GM21786 (cell line): ENCODE data around the gene LIMS4.
A peak's percentile ranks its signal among the peaks of the same experiment; 100 is the strongest.
"Not testable (repeated sequence)": the region's sequence is repeated elsewhere in the genome, so short reads cannot be mapped to it uniquely, and the experiment has no call there.

Source experiments
- ATAC-seq: cut with Tn5 transposase; IDR thresholded peaks from one replicate; pipeline ENCODE4 v1.9.1; 2021; ENCODE audit not compliant: unreplicated experiment

The LIMS4 gene, protein sequence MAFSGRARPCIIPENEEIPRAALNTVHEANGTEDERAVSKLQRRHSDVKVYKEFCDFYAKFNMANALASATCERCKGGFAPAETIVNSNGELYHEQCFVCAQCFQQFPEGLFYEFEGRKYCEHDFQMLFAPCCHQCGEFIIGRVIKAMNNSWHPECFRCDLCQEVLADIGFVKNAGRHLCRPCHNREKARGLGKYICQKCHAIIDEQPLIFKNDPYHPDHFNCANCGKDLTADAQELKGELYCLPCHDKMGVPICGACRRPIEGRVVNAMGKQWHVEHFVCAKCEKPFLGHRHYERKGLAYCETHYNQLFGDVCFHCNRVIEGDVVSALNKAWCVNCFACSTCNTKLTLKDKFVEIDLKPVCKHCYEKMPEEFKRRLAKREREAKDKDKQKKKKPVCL

DNA sequence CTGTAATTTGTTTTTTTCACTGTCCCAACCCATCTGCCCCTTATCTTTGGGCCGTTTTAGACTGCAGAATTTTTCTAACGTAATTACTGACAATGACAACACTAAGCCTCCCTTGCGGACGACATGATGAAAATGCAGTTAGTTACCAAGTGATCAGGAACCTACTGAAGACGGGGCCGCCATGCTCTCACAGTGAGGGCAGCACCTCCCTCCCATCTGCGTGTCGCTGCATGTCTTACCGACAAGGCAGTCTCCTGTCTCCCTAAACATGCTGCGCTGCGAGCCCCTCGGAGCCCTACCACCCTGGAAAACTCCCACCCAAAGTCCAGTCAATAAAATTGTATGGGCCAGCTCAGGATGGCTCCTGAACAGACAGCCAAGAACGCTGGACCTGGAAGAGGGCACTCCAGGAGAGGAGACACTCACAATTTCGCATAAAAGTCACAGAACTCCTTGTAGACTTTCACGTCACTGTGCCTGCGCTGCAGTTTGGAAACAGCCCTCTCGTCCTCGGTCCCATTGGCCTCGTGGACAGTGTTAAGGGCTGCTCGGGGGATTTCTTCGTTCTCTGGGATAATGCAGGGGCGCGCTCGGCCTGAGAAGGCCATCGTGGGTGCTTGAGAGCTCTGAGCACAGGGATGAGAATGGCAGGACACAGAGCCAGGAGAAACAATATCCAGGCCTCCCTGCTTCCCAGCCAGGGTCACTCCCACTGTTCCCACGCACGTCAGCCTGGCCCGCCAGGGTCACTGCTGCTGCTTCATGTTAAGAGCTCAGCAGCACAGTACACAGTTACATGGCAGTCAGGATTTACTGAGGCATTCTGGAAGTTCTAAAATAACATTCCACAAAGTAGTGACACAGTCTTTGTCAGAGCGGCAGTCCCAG lies at the start of gene LIMS4:
Gene LIMS4, minus strand, starts transcription at position 646 of the 888 bp plus-strand sequence. Its CDS starts 38 bp downstream, at position 608.
- not testable (repeated sequence) for ATAC-seq

DNA sequence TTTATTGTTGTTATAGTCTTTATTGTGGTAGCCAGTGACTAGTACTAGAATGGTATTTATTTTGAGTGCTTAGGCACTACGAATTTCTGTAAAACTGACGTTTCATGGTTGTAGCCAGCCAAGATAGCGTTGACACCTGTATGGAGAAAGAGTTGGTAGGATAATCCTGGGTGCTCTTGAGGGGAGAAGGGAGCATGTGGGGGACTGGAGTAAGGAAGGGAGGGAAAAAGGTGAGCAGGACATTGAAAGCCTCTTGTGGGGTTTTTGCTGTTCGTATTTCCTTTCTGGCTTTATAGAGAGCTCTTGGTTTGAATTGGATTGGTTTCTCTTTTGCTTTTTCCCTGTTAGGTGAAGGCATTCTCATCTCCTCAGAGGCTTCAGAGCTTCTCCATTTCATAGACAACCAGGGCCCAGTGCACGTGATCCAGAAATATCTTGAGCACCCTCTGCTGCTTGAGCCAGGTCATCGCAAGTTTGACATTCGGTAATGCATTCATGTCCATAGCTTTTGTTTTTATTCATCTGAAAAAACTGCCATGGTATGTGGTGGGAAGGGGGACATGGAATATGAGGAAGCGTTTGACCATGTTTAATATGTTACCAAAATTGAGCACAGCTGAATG lies 27.2 kb upstream of the LIMS4 start:
- peak; percentile 94 for ATAC-seq

DNA sequence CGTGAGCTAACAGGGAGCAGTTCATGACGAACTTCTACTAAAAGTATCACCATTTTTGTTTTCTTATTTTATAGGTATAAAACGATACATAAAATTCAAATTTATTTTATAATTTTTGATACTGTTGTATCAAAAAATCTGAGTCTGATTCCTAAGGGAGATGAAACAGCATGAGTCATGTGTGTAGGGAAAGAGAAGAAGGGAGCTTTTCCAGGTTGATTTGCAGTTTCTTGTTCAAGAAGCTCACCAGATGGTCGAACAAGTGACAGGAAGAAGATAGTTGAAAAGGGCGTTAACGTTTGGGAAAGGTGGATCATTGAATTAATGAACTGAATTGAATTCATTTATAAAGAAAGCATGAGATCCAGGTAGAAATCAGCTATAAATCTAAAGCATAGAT lies 23.4 kb upstream of the LIMS4 start:
- ATAC-seq: not testable (repeated sequence)

DNA sequence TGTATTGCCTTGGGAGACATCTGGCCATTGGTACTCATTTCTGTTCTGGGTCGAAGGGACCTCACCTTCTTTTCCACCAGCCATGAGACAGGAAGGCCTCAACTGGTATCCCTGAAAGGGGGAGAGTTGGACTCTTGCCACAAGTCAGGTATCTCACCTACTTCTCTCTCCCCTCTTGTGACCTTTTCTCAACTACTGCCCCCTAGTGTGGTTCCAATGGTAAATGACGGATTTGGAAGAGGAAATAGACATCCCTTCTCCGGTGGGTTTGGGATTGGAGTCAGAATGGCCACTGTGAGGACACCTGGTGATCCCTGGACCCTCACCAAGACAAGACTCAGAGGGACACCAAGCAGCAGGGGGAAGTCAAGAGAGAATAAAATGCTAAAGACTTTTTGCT lies 21.9 kb upstream of the LIMS4 start:
- ATAC-seq: not testable (repeated sequence)

DNA sequence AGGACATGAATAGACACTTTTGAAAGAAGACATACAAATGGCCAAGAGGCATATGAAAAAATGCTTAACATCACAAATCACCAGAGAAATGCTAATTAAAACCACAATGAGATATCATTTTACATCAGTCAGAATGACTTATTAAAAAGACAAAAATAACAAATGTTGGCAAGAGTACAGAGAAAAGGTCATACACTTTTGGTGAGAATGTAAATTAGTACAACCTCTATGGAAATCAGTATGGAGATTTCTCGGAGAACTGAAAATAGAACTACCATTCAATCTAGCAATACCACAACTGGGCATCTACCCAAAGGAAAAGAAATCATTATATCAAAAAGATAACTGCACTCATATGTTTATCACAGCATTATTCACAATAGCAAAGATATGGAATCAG lies 16.4 kb upstream of the LIMS4 start:
- not testable (repeated sequence) for ATAC-seq

DNA sequence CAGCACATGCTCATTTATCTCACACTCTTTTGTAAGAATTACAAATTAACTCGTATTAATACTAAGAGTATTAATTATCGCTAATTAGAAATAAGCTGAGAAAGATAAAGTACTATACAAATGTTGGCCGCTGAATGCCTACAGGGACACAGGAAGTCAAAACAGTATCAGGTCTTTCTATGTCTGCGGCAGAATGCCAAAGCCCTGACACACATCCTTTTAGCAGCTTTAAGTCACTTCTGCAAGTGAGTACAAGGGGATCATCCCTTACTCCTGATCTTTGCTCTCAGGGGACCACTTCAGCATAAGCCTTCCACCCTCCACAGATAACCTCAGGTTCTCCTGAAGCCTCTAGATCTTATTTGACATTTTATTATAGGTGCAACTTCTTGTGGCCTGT lies 10.1 kb upstream of the LIMS4 start:
- ATAC-seq: not testable (repeated sequence)

DNA sequence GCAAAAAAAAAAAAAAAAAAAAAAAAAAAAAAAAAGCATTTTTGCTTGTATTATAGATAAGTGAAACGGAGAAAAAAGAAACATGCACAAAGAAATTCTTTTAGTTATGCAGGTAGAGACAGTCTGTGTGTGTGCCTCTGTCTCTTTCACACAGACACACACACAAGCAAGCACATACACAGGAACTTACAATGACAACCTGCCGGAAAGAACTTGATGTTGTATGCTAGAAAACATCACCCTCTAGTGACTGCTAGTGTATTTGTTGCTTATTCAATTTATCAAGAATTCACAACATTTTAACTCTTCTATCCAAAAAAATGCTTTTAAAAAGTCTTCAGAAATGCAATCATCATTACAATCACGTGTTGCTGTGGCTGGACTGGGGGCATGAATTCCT lies 8.6 kb upstream of the LIMS4 start:
- not testable (repeated sequence) for ATAC-seq

DNA sequence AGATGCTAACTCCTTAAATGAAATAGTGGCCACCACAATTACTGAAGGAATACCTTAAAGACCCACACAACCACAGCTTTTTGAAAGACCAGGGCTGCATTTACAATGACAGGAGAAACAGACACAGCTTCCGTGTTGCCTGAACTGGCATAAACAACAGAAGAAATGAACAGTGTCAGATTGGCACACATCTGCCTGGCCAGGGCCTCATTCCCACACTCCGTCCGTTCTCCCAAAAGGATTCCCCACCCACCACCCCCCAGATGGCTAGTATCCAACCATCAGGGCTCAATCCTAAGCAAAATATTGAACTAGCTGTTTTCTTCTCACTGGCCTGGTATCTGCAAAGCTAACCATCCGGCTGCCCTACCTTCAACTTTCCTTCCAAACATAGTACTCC lies 7.5 kb upstream of the LIMS4 start:
- ATAC-seq: not testable (repeated sequence)

DNA sequence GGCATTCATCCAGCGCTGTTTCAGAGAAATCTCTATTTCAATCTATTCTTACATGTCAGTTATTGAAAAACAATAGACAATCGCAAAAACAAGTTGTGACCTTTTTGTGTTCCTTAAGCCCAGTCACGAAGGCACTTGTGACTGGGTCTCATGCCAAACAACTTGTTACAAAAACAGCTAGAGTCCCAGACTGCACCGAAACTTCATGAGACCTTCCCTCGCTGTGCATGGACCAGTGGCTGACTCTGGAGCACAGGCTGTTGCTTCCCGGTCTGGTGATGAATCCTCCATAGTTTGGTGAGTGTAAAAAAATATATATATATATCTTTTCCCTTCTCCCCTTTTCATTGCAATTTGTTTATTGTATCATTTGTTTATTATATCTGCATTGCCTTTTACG lies 4.8 kb upstream of the LIMS4 start:
- not testable (repeated sequence) for ATAC-seq

DNA sequence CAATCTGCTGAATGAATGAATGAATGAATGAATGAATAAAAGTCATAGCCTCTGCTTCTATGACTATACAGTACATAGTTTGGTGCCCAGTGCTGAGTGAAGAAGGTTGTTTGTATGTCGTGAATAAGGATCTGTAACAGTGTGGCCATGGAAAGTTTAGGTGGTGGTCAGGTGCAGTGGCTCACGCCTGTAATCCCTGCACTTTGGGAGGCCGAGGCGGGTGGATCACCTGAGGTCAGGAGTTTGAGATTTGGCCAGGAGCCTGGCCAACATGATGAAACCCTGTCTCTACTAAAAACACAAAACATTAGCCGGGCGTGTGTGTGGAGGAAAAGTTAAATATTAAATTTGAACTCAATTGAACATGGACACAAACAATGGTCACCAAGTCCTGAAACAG lies 4.3 kb upstream of the LIMS4 start:
- not testable (repeated sequence) for ATAC-seq

DNA sequence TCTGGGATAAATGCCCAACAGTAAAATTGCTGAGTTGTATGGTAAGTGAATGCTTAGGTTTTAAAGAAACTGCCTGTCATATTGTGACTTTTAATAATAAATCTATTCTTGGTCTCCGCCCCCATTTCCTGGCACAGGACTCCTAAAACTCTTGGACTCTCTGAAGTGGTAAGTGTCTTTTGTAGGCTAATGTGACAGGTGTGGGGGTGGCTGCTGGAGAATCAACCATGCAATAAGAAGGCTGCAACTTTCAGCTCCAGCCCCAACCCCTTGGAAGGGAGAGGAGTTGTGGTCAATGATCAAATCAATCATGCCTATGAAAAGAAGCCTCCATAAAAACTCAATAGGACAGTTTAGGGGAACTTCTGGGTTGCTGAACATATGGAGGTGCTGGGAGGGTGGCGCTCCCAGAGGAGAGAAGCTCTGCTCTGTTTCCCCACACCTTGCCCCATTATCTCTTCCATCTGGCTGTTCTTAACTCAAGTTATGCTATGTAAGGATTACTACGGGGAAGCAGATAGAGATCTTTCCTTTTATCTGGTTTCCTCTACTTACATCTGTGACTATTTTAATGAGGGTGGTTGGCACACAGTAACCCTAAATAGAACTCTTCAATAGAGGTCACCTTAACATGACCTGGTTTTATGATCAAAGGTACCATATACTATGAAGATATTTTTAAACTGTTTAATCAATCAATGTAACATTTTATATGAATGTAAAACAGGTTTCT lies 3.2 kb upstream of the LIMS4 start:
- ATAC-seq: not testable (repeated sequence)

DNA sequence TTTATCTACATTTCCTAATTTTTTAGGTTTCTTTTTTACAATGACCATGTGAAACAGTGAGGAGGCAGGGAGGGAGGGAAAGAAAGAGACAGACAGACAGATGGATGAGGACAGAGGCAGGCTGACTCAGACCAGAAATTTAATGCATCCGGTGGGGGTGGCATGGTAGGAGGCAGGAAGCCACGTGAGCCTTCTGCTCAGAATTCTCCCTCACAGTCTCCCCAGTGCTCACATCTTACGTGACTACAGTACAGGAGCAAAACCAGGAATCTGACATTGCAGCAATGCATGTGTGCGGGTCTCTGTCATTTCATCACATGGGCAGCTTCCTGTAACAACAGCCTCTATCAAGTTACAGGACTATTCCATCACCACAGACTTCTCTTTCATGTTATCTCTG lies 2.3 kb upstream of the LIMS4 start:
- ATAC-seq: peak; percentile 96

DNA sequence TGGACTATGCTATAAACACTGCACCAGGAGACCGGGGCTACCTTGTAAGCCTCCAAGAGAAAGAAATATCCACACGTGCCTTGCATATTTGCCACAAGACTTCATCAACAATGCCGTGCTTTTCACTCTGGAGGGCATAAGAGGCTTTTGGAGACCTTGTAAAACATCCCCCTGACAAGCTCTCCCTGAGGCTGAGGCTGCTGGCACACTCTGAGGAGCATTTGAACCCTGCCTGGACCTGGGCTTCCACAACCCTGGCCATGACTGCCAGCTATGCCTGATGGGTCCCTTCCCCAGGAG lies 393 bp upstream of the LIMS4 start:
- not testable (repeated sequence) for ATAC-seq

DNA sequence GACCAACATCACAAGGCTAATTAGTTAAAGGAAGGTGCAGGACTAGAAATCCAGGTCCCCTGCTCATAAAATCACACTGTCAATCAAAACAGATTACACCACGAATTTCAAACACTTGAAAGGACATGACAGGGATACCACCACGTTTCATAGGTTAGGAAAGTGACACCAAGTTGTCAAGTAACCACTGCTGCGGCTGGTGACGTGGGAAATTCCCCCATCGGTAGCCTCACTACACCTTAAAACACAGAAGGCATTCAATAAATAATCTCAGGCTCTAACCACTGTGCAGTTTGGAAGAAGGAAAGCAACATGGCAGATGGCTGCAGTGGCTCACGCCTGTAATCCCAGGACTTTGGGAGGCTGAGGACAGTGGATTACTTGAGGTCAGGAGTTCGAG lies 3.7 kb downstream of the LIMS4 start:
- not testable (repeated sequence) for ATAC-seq

DNA sequence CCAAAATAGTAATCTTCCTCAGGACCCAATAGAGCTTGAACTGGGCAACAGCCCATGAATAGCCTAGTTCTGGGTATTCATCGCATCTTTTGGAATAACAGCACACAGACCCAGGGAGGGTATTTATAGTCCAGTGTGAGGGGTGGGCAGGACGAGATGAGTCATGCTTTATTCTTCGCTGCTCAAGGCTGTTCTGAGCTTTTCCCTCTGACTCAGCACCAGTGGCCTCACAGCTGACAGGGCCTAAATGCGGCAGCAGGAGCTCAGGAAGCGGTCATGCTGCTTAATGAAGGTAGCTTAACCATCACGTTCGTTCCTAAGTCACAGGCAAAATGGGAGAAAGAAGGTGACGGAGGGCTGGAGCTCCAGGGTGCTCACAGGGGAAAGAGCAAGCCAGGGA lies 7.3 kb downstream of the LIMS4 start:
- ATAC-seq: peak; percentile 80

DNA sequence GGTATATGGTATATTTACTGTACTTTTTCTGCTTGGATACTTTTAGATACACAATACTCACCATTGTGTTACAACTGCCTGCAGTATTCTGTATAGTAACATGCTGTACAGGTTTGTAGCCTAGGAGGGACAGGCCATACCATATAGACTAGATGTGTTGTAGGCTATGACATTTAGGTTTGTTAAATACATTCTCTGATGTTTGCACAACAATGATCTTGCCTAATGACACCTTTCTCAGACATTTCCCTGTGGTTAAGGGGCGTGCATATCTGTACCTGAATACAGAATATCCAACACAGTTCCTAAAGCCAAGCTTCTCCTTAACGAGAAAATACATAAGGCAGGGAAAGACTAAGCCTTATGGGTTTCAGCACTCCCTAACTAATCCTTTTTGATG lies 10.2 kb downstream of the LIMS4 start:
- not testable (repeated sequence) for ATAC-seq

DNA sequence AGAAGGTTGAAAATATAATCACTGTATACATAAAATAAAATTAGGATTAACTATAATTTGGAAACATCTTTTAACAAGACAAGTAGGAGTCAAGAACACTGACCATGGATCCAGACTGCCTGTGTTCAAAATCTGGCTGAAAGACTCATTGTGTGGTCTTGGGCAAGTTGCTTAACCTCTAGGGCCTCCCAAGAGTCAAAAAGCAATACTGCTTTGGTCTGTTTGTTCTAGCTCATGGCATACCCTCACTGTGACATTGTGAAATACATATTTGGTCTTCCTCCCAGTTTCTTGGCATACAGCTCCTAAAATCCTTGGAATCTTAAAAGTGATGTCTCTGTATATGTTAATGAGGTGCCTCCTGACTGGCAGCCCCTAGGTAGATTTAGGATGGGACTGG lies 12.3 kb downstream of the LIMS4 start:
- ATAC-seq: not testable (repeated sequence)

DNA sequence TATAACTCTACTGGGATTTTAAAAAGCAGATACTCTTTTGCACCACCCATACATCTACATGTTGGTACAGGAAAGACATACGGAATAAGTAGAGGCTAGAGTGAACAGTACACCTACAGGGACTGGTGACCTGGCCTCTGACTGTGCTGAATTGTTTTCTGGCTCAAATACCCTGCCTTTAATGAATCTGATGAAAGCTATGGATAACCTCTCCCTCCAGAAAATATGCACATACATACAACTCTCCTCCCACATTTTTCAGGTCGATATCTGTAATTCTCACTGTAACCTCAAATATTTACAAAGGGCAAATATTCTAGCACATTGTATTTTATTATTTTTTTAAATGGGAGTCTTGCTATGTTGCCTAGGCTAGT lies 15.4 kb downstream of the LIMS4 start:
- ATAC-seq: not testable (repeated sequence)

DNA sequence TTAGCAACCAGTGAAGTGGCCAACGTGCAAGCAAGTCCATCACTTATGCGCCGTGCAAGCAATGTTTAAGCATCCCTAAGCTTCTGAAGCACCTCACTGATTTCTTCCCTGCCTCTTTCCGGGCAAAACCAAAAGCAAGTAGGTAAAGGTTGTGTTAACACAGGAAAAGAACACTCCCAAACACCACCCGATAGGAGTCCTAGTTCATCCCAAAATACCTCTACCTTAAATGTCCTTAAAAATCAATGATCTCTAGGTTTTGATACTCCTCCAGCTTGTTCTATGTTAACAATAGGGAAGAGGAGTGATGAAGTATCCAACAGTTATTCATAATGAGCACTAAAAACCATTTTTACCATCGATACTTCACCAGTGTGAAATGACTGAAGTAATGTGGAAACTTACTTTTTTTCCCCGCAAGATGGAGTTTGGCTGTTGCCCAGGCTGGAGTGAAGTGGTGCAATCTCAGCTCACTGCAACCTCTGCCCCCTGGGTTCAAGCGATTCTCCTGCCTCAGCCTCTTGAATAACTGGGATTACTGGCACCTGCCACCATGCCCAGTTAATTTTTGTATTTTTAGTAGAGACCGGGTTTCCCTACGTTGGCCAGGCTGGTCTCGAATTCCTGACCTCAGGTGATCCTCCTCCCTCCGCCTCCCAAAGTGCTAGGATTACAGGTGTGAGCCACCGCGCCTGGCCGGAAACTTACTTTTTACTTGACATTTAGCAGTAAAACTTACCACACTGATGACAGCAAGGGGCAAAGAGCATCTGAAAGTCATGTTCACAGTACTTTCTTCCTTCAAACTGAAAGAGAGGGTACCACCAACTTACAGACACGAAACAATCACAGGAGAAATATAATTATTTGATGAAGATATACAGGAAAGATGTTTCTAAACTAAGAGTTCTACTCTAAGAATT lies 16.1 kb downstream of the LIMS4 start:
- ATAC-seq: not testable (repeated sequence)
